PFSK-1 (cell line): Measurements from ENCODE around the gene SCO1.

Source experiments
- FOXP2 ChIP-seq: optimal IDR thresholded peaks from 2 replicates; pipeline ENCODE3; 2011; ENCODE audit warnings: borderline replicate concordance, control low read depth, inconsistent platforms; ENCODE audit not compliant: insufficient read depth; ENCODE audit errors: extremely low read length, extremely low read depth
- POLR2AphosphoS5 ChIP-seq: IDR thresholded peaks from 2 replicates; pipeline ENCODE4 v1.6.1; 2012; ENCODE audit warnings: low read depth, mild to moderate bottlenecking, control low read depth, low read length, moderate library complexity
- REST ChIP-seq, 2 experiments: IDR thresholded peaks; 2 replicates each; pipeline versions ENCODE4 v1.6.1 to v1.8.0; 2011 to 2012; ENCODE audit warnings: low read depth in 2 of 2, low read length in 2 of 2, control low read depth in 1 of 2, inconsistent platforms in 1 of 2, mild to moderate bottlenecking in 1 of 2, moderate library complexity in 1 of 2; ENCODE audit not compliant: insufficient read depth in 1 of 2
- SIN3A ChIP-seq: IDR thresholded peaks from 2 replicates; pipeline ENCODE4 v1.6.1; 2012; ENCODE audit warnings: mild to moderate bottlenecking, low read length, moderate library complexity, borderline replicate concordance; ENCODE audit not compliant: insufficient read depth
- TAF1 ChIP-seq: IDR thresholded peaks from 2 replicates; pipeline ENCODE4 v1.6.1; 2012; ENCODE audit warnings: low read length, control low read depth, borderline replicate concordance; ENCODE audit not compliant: insufficient read depth

- TF ChIP-seq POLR2AphosphoS5 (no peak), REST (IDR thresholded peaks at IDR 0.05; ENCODE audit: insufficient read depth in 1 of 2, low read depth in 2 of 2, low read length in 2 of 2) (no peak), TAF1 (no peak), SIN3A (no peak), FOXP2 (no peak)
These were observed 27.9 kb upstream of the SCO1 start for GRCh38 chr17:10725262-10725661.
